ENCODE results near the gene C2orf68.
A peak's percentile ranks its signal among the peaks of the same experiment; 100 is the strongest.
"Not testable (repeated sequence)": the region's sequence is repeated elsewhere in the genome, so short reads cannot be mapped to it uniquely, and the experiment has no call there.

C2orf68 gene

GRCh38 chr2:85611705-85612587 is at the start of gene C2orf68:
Gene C2orf68 (minus strand): TSS chr2:85612066. CDS start chr2:85611984, 82 bp downstream.
- peak; percentile 90 for DNase-seq

- DNase-seq, result no peak
Measured at GRCh38 chr2:85661139-85661858, 49.4 kb upstream of the C2orf68 start.

- no peak for DNase-seq
Measured at GRCh38 chr2:85660725-85661124, 48.9 kb upstream of the C2orf68 start.

- not testable (repeated sequence) for DNase-seq
Measured at GRCh38 chr2:85660301-85660700, 48.4 kb upstream of the C2orf68 start.

GRCh38 chr2:85659324-85659981 is 47.6 kb upstream of the C2orf68 start:
- DNase-seq, result no peak

GRCh38 chr2:85657399-85657798 is 45.5 kb upstream of the C2orf68 start:
- DNase-seq, result not testable (repeated sequence)

GRCh38 chr2:85656468-85656867 is 44.6 kb upstream of the C2orf68 start:
- DNase-seq, result no peak

- no peak for DNase-seq
Measured at GRCh38 chr2:85655961-85656417, 44.1 kb upstream of the C2orf68 start.

GRCh38 chr2:85653996-85654395 is 42.1 kb upstream of the C2orf68 start:
- DNase-seq, result peak; percentile 51

- no peak for DNase-seq
Measured at GRCh38 chr2:85652056-85652455, 40.2 kb upstream of the C2orf68 start.

GRCh38 chr2:85651097-85651496 is 39.2 kb upstream of the C2orf68 start:
- DNase-seq, result no peak

- no peak for DNase-seq
Measured at GRCh38 chr2:85650456-85650855, 38.6 kb upstream of the C2orf68 start.

GRCh38 chr2:85649201-85650190 is 37.6 kb upstream of the C2orf68 start:
- DNase-seq, result no peak

- peak; percentile 38 for DNase-seq
Measured at GRCh38 chr2:85648619-85649018, 36.8 kb upstream of the C2orf68 start.

GRCh38 chr2:85647823-85648526 is 36.1 kb upstream of the C2orf68 start:
- no peak for DNase-seq

GRCh38 chr2:85646166-85646565 is 34.3 kb upstream of the C2orf68 start:
- no peak for DNase-seq

- DNase-seq, result no peak
Measured at GRCh38 chr2:85644909-85645308, 33.0 kb upstream of the C2orf68 start.

- DNase-seq, result no peak
Measured at GRCh38 chr2:85642725-85643124, 30.9 kb upstream of the C2orf68 start.

GRCh38 chr2:85635636-85636035 is 23.8 kb upstream of the C2orf68 start:
- peak; percentile 28 for DNase-seq

GRCh38 chr2:85635011-85635410 is 23.1 kb upstream of the C2orf68 start:
- peak; percentile 19 for DNase-seq

GRCh38 chr2:85631316-85631715 is 19.4 kb upstream of the C2orf68 start:
- no peak for DNase-seq

Measured in inflammatory macrophage treated with lipopolysaccharide for 4 hours (primary cell).